Sigmoid colon (tissue), 7 donors: Measurements from ENCODE around the gene COASY. TPM values are rescaled to one million over a fixed set of nuclear protein-coding genes. Genes with fewer than 3 reads are reported as not detected.

Experiments
- DNase-seq: peaks from one replicate; pipeline ENCODE4 v3.0.0-alpha.2; 2019
- H3K27ac ChIP-seq, 4 donors: fragments of 200-600 bp; sonication (generic); one replicate each; pipeline ENCODE4 v1.5.1; 2016 to 2019; ENCODE audit warnings: mild to moderate bottlenecking in 1 of 4
- H3K27me3 ChIP-seq, 3 donors: fragments of 200-600 bp; sonication (generic); one replicate each; pipeline ENCODE4 v1.5.1; 2019; ENCODE audit warnings: mild to moderate bottlenecking in 1 of 3
- H3K36me3 ChIP-seq, 4 donors: fragments of 200-600 bp; sonication (generic); one replicate each; pipeline ENCODE4 v1.5.1; 2016 to 2019
- H3K4me1 ChIP-seq, 4 donors: fragments of 200-600 bp; sonication (generic); one replicate each; pipeline ENCODE4 v1.5.1; 2017 to 2019
- H3K4me3 ChIP-seq, 4 donors: fragments of 200-600 bp; sonication (generic); one replicate each; pipeline ENCODE4 v1.5.1; 2017 to 2019; ENCODE audit warnings: mild to moderate bottlenecking in 2 of 4, moderate library complexity in 1 of 4
- H3K9me3 ChIP-seq, 4 donors: fragments of 200-600 bp in 3 of 4; sonication (generic) in 3 of 4; one replicate each; pipeline versions ENCODE4 v1.5.1 to v1.6.1; 2013 to 2019
- EP300 ChIP-seq, 4 donors: sonication (generic); formaldehyde crosslinking; IDR thresholded peaks; one replicate each; pipeline ENCODE4 v1.6.1; 2017; ENCODE audit warnings: antibody characterized with exemption in 4 of 4
- POLR2A ChIP-seq, 2 donors: fragments of 450-650 bp; IDR thresholded peaks; one replicate each; pipeline ENCODE4 v1.6.1; 2016; ENCODE audit warnings: antibody characterized with exemption in 2 of 2, mild to moderate bottlenecking in 2 of 2, moderate library complexity in 2 of 2
- POLR2AphosphoS5 ChIP-seq, 4 donors: sonication (generic); formaldehyde crosslinking; IDR thresholded peaks; one replicate each; pipeline ENCODE4 v1.6.1; 2017; ENCODE audit warnings: antibody characterized with exemption in 4 of 4
- WGBS, 2 donors: extraction: QIAGEN DNeasy Blood & Tissue Kit; methylation state at CpG; one replicate each; pipeline ENCODE4 v1.1.7; 2013; 5-methylcytosine and 5-hydroxymethylcytosine counted together
- intact Hi-C: fragments of 100-400 bp; cut with DNase I; formaldehyde crosslinking; loops from one replicate; pipeline ENCODE4 v1.15.1; 2023
- polyA plus RNA-seq, 3 donors: library from polyadenylated mRNA; stranded (reverse); fragments of 200-250 nt; gene quantifications; one replicate each; pipeline ENCODE4 v1.2.3, GENCODE V29; 2013
- total RNA-seq, 4 donors: library from RNA; depleted of rRNA; stranded (reverse); fragments of >200 nt; gene quantifications; one replicate each; pipeline ENCODE4 v1.1.0, GENCODE V29; 2016
- TF ChIP-seq, protein P1 (sequence below), 4 experiments: fragments of 450-650 bp in 3 of 4; fragments of 200-600 bp in 1 of 4; IDR thresholded peaks; one replicate each; pipeline ENCODE4 v1.5.1; 2016 to 2019; ENCODE audit warnings: antibody characterized with exemption in 4 of 4, mild to moderate bottlenecking in 3 of 4, moderate library complexity in 2 of 4
- donor health status: healthy with polysubstance abuse.
- donor health status: Bipolar disorder and iron deficiency.
- donor health status: healthy.

Gene COASY
- total RNA-seq (10 to 100 TPM; 14.3 to 17.5 (median 16.3) TPM), polyA plus RNA-seq (10 to 100 TPM; 48.0 to 98.9 (median 80.7) TPM)

DNA sequence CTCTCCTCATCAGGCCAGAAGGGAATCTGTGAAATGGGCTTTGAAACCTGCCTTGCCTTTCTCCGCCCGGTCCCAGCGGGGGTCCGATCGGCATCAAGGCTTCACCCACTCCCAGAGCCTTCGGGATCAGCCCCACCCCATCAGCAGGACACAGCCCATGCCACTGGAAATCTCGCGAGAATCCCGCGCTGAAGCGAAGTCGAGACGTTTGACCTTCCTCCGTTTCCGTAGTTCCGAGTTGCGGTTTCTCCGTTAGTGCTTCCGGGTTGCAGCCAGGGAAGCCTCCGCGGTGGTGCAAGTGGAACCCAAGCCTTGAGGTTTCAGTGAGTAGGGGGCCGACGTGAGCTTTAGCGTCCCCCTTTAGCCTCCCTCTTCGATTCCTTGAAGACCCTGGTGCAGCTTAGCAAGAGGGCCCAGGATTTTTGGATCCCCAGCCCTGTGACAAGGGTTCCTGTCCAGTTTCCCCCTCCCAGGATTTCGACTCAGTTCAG, at the start of gene COASY:
TSS of gene COASY (plus strand) at position 252 of the 491 bp plus-strand sequence. CDS start 475 bp downstream, outside the sequence.
- H3K4me1 ChIP-seq, result peaks cover 0 to 43% (median 40%) of the 10 kb centered on the region in 4 donors

DNA sequence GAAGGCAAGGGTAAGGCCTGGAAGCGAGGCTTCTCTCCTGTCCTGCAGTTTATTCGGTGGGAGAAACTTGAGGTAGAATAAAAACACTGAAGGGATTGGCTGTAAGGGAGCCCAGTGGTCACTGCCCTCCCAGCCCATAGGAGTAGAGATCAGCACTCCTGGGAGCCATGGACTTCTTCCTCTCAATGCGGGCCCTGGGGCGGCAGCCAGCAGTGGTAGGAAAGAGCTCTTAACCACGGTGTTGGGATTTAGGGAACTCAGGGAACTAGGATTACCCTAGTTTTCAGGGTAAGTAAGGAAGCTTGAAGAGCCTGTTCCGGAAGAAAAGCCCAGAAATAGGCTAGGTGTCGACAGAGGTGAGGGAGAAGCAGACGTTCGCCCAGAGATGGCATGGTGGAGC, 49.7 kb upstream of the COASY start:
- 89 to 92% methylated on average over 9 of the region's 9 CpGs for WGBS, 2 donors
- Histone ChIP-seq H3K9me3 (no peaks in the 10 kb centered on the region), H3K27ac (peak overlapping the region in 3 of 4 donors; percentile 49 to 57 (median 51)), H3K4me3 (no peak overlapping the region), H3K27me3 (no peaks in the 10 kb centered on the region), H3K36me3 (peaks cover 11 to 65% (median 31%) of the 10 kb centered on the region in 4 donors), H3K4me1 (peaks cover 0 to 20% (median 11%) of the 10 kb centered on the region in 4 donors)
- TF ChIP-seq, protein P1, sequence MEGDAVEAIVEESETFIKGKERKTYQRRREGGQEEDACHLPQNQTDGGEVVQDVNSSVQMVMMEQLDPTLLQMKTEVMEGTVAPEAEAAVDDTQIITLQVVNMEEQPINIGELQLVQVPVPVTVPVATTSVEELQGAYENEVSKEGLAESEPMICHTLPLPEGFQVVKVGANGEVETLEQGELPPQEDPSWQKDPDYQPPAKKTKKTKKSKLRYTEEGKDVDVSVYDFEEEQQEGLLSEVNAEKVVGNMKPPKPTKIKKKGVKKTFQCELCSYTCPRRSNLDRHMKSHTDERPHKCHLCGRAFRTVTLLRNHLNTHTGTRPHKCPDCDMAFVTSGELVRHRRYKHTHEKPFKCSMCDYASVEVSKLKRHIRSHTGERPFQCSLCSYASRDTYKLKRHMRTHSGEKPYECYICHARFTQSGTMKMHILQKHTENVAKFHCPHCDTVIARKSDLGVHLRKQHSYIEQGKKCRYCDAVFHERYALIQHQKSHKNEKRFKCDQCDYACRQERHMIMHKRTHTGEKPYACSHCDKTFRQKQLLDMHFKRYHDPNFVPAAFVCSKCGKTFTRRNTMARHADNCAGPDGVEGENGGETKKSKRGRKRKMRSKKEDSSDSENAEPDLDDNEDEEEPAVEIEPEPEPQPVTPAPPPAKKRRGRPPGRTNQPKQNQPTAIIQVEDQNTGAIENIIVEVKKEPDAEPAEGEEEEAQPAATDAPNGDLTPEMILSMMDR (IDR thresholded peaks at IDR 0.05), result no peak
- TF ChIP-seq POLR2A (IDR thresholded peaks at IDR 0.05) (no peak), POLR2AphosphoS5 (IDR thresholded peaks at IDR 0.05) (no peak), EP300 (IDR thresholded peaks at IDR 0.05) (no peak)
- DNase-seq, result peak; percentile 51
- intact Hi-C loops, result no loop called here

More for the DNA sequence above, at the start of gene COASY:
- TF ChIP-seq POLR2A (IDR thresholded peaks at IDR 0.05) (peak; percentile 45 to 51), POLR2AphosphoS5 (IDR thresholded peaks at IDR 0.05) (peak; percentile 71 to 94 (median 88)), EP300 (IDR thresholded peaks at IDR 0.05) (peak in 1 of 4 donors; percentile 70)
- TF ChIP-seq, protein P1 (IDR thresholded peaks at IDR 0.05), result no peak
- Histone ChIP-seq H3K9me3 (no peaks in the 10 kb centered on the region), H3K4me3 (peak within 1 kb of the TSS; percentile 67 to 95 (median 80)), H3K27ac (peak within 1 kb of the TSS; percentile 81 to 90 (median 86)), H3K27me3 (no peaks in the 10 kb centered on the region), H3K36me3 (peaks cover 7 to 24% (median 18%) of the 10 kb centered on the region in 4 donors)
- intact Hi-C loops, result no loop called here
- 0% methylated on average over 26 of the region's 26 CpGs for WGBS, 2 donors
- DNase-seq, result peak; percentile 99

GRCh38 chr17:42512733-42513251, 49.2 kb upstream of the COASY start:
- peaks cover 0 to 25% (median 17%) of the 10 kb centered on the region in 4 donors for H3K4me1 ChIP-seq
- H3K4me3 ChIP-seq, result no peak overlapping the region
- intact Hi-C loops, result no loop called here
- no peaks in the 10 kb centered on the region for H3K27me3 ChIP-seq
- TF ChIP-seq POLR2A (IDR thresholded peaks at IDR 0.05), result no peak
- H3K27ac ChIP-seq, result peak overlapping the region in 3 of 4 donors; percentile 49 to 57 (median 51)
- H3K36me3 ChIP-seq, result peaks cover 11 to 60% (median 27%) of the 10 kb centered on the region in 4 donors
- 75 to 83% methylated on average over 6 of the region's 6 CpGs for WGBS, 2 donors
- no peaks in the 10 kb centered on the region for H3K9me3 ChIP-seq
- peak; percentile 48 for DNase-seq

DNA sequence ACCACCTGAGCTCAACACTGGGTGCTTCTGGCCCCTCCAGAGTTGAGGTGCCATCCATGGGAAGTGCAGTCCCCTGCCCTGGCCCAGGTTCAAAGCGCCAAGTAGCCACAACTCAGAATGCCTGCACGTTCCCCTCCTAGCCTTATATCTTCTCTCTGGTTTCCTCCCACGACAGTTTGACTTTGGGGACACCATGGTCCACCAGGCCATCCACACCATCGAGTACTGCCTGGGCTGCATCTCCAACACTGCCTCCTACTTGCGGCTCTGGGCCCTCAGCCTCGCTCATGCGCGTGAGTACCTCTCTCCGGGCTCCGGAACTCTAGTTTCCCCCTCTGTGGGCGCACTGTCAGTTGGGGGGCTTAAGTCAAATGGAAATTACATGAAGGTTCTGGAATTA, 48.3 kb upstream of the COASY start:
- Histone ChIP-seq H3K4me1 (peaks cover 0 to 34% (median 25%) of the 10 kb centered on the region in 4 donors), H3K4me3 (no peak overlapping the region), H3K27me3 (no peaks in the 10 kb centered on the region), H3K9me3 (no peaks in the 10 kb centered on the region), H3K36me3 (peaks cover 11 to 51% (median 21%) of the 10 kb centered on the region in 4 donors), H3K27ac (peak overlapping the region; percentile 17 to 51 (median 38))
- 96% methylated on average over 11 of the region's 11 CpGs for WGBS, 2 donors
- TF ChIP-seq POLR2A (IDR thresholded peaks at IDR 0.05) (no peak), EP300 (IDR thresholded peaks at IDR 0.05) (no peak), POLR2AphosphoS5 (IDR thresholded peaks at IDR 0.05) (no peak)
- TF ChIP-seq, protein P1 (IDR thresholded peaks at IDR 0.05), result no peak
- intact Hi-C loops, result no loop called here
- no peak for DNase-seq

GRCh38 chr17:42514279-42514678, 47.7 kb upstream of the COASY start:
- intact Hi-C loops, result no loop called here
- WGBS, 2 donors, result 95 to 97% methylated on average over 11 of the region's 11 CpGs
- H3K36me3 ChIP-seq, result peaks cover 9 to 45% (median 17%) of the 10 kb centered on the region in 4 donors
- DNase-seq, result peak; percentile 52
- H3K4me1 ChIP-seq, result peaks cover 0 to 40% (median 31%) of the 10 kb centered on the region in 4 donors
- H3K4me3 ChIP-seq, result no peak overlapping the region
- H3K27me3 ChIP-seq, result no peaks in the 10 kb centered on the region
- no peak for TF ChIP-seq POLR2A (IDR thresholded peaks at IDR 0.05)
- TF ChIP-seq, protein P1 (IDR thresholded peaks at IDR 0.05), result no peak
- no peak for TF ChIP-seq EP300 (IDR thresholded peaks at IDR 0.05)
- no peak for TF ChIP-seq POLR2AphosphoS5 (IDR thresholded peaks at IDR 0.05)
- H3K9me3 ChIP-seq, result no peaks in the 10 kb centered on the region
- peak overlapping the region; percentile 17 to 51 (median 38) for H3K27ac ChIP-seq
